ENCODE data around the gene HRG. TPM values are rescaled to one million over a fixed set of nuclear protein-coding genes. Genes with fewer than 3 reads are reported as not detected.

HRG gene
- total and polyA plus RNA-seq, 7 donors: not detected

DNA sequence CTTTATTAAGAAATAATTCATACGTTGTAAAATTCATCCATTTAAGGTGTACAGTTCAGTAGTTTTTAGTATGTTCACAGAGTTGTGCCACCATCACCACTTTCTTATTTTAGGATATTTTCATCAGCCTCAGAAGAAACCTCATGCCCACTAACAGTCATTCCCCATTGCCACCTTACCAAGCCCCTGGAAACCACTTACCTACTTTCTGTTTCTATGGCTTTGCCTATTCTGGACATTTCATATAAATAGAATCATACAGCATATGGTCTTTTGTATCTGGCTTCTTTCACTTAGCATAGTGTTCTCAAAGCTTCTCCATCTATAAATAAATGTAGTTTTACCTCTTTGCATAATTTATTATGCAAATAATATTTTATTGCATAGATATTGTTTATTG is 19.0 kb upstream of the HRG start:
- Histone ChIP-seq H3K4me3 (no peak overlapping the region), H3K4me1 (no peaks in the 10 kb centered on the region), H3K36me3 (ENCODE audit: insufficient read depth in 1 of 2, low read depth in 1 of 2) (no peaks in the 10 kb centered on the region), H3K27ac (no peak overlapping the region), H3K27me3 (ENCODE audit: insufficient read depth in 3 of 3, low read length in 2 of 3) (peaks cover 2 to 18% (median 4%) of the 10 kb centered on the region in 3 donors), H3K9me3 (no peaks in the 10 kb centered on the region)
- 81 to 83% (median 83%) methylated on average over 1 of the region's 1 CpG for WGBS, 3 donors
- ATAC-seq (no peak), DNase-seq (no peak)
- TF ChIP-seq, protein P1, sequence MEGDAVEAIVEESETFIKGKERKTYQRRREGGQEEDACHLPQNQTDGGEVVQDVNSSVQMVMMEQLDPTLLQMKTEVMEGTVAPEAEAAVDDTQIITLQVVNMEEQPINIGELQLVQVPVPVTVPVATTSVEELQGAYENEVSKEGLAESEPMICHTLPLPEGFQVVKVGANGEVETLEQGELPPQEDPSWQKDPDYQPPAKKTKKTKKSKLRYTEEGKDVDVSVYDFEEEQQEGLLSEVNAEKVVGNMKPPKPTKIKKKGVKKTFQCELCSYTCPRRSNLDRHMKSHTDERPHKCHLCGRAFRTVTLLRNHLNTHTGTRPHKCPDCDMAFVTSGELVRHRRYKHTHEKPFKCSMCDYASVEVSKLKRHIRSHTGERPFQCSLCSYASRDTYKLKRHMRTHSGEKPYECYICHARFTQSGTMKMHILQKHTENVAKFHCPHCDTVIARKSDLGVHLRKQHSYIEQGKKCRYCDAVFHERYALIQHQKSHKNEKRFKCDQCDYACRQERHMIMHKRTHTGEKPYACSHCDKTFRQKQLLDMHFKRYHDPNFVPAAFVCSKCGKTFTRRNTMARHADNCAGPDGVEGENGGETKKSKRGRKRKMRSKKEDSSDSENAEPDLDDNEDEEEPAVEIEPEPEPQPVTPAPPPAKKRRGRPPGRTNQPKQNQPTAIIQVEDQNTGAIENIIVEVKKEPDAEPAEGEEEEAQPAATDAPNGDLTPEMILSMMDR (IDR thresholded peaks at IDR 0.05): no peak
- intact Hi-C loops (cut with DNase I): no loop called here

DNA sequence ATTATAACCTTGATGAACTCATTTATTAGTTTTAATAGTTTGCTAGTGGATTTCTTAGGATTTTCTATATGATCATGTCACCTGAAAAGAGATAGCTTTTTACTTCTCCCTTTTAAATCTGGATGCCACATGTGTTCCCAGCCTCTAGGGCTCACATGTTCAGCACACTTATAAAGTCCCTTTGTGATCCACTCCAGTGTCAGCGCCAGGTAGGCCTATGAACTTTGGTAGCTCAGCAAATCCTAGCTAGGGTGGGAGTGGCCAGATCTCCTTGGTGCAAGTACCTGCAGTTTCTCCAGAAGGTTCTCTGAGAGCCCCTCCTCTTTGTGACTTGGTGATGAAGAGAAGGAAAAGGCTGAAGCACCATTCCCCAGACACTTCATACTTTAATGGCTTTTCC is 17.0 kb upstream of the HRG start:
- DNase-seq (no peak), ATAC-seq (no peak)
- H3K27me3 ChIP-seq (ENCODE audit: insufficient read depth in 3 of 3, low read length in 2 of 3): peaks cover 0 to under 1% (median 0%) of the 10 kb centered on the region in 3 donors
- H3K36me3 ChIP-seq (ENCODE audit: insufficient read depth in 1 of 2, low read depth in 1 of 2): no peaks in the 10 kb centered on the region
- no peak overlapping the region for H3K27ac ChIP-seq
- TF ChIP-seq, protein P1 (IDR thresholded peaks at IDR 0.05): no peak
- WGBS, 3 donors: 83 to 88% (median 88%) methylated on average over 1 of the region's 1 CpG
- no peaks in the 10 kb centered on the region for H3K4me1 ChIP-seq
- intact Hi-C loops (cut with DNase I): no loop called here
- H3K9me3 ChIP-seq: no peaks in the 10 kb centered on the region
- H3K4me3 ChIP-seq: no peak overlapping the region

DNA sequence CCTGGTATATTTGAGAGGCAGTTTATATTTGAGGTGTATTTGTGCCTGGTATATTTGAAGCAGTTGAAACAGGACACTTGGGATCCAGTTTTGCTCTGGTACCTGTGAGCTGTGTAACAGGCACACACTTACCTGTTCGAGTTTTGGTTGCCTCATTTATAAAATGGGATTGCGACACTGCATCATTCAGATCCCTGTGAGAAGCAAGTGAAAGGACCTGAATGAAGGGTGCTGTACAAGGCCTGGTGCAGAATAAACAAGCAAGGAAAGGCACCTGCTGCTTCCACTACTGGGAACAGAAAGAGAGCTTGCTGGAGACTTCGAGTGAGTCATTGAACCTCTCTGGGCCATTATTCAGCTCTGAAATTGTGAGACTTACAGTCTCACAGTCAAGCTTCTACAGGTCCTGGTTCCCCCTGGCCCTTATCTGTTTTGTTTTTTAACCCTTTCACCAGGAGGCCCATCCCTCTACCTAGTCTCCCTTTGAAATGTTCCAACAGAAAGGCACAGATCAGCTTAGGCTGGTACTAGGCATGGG is 14.1 kb upstream of the HRG start:
- ATAC-seq (no peak), DNase-seq (no peak)
- H3K27me3 ChIP-seq (ENCODE audit: insufficient read depth in 3 of 3, low read length in 2 of 3): no peaks in the 10 kb centered on the region
- TF ChIP-seq, protein P1 (IDR thresholded peaks at IDR 0.05): no peak
- 70 to 85% (median 84%) methylated on average over 3 of the region's 3 CpGs for WGBS, 3 donors
- no peaks in the 10 kb centered on the region for H3K9me3 ChIP-seq
- intact Hi-C loops (cut with DNase I): no loop called here
- H3K4me1 ChIP-seq: no peaks in the 10 kb centered on the region
- no peak overlapping the region for H3K4me3 ChIP-seq
- H3K27ac ChIP-seq: no peak overlapping the region
- H3K36me3 ChIP-seq (ENCODE audit: insufficient read depth in 1 of 2, low read depth in 1 of 2): no peaks in the 10 kb centered on the region

DNA sequence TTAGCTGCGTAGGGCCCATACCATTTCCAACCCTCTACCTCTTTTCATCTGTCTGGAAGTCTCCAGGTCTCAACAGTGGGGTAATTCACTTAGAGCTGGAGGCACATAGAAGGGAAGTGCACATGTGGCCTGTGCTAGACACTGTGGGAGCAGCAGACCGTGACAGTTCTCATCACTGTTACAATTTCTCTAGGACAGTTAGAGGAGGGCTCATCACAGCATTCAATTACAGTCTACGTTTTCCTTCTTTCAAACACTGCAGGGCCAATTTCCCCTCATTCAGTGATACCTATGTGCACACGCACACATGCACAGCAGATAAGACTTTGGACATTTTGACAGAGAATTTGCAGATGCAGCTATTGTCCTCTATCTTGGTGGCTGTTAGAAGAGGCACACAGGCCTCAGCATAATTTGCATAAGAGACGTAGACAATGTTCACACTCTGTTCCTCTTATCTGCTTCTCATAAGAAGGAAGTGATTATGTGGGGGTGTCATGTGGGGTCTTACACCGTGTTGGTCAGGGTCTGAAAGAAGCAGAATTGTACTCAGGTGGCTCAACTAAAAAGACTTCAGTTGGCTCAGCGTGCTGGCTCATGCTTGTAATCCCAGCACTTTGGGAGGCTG is 12.6 kb upstream of the HRG start:
- 76 to 81% (median 81%) methylated on average over 7 of the region's 7 CpGs for WGBS, 3 donors
- DNase-seq: no peak
- intact Hi-C loops (cut with DNase I): no loop called here

More for the DNA sequence above, 12.6 kb upstream of the HRG start:
- Histone ChIP-seq H3K4me3 (no peak overlapping the region), H3K27me3 (ENCODE audit: insufficient read depth in 3 of 3, low read length in 2 of 3) (peaks cover 0 to 3% (median 0%) of the 10 kb centered on the region in 3 donors), H3K9me3 (no peaks in the 10 kb centered on the region), H3K4me1 (no peaks in the 10 kb centered on the region), H3K27ac (no peak overlapping the region), H3K36me3 (ENCODE audit: insufficient read depth in 1 of 2, low read depth in 1 of 2) (no peaks in the 10 kb centered on the region)
- ATAC-seq: no peak
- TF ChIP-seq, protein P1 (IDR thresholded peaks at IDR 0.05): no peak

All from psoas muscle (tissue), 8 donors.